Colon (tissue), 2 donors: Measurements from ENCODE around the gene H6PD.

Source experiments
- FAIRE-seq: peaks from 2 replicates; lab custom pipeline; 2012; peaks lifted over from hg19 to GRCh38; lab: Jason Lieb, UNC
- donor health status: control.
- donor health status: control.

Gene H6PD

GRCh38 chr1:9317591-9318417 lies 83.2 kb downstream of the H6PD start:
- no peak for FAIRE-seq

GRCh38 chr1:9319208-9319788 lies 84.7 kb downstream of the H6PD start:
- FAIRE-seq: no peak

- FAIRE-seq: no peak
Observed at GRCh38 chr1:9319789-9320519, 85.4 kb downstream of the H6PD start.
